ENCODE data around the gene PCDHGA1. TPM values are rescaled to one million over a fixed set of nuclear protein-coding genes. Genes with fewer than 3 reads are reported as not detected.
"Not testable (repeated sequence)": the region's sequence is repeated elsewhere in the genome, so short reads cannot be mapped to it uniquely, and the experiment has no call there.

PCDHGA1 gene
- total RNA-seq, 2 donors from 2014 or later = 0.31 TPM

GRCh38 chr5:141420855-141421488 lies 90.7 kb downstream of the PCDHGA1 start, which contains the start of gene PCDHGA11:
Gene PCDHGA11 (plus strand): TSS chr5:141421051. CDS start chr5:141421228, 177 bp downstream.
- no peak for DNase-seq
- intact Hi-C loops (cut with DNase I, micrococcal nuclease) = no loop called here
- ATAC-seq = no peak

GRCh38 chr5:141421489-141421855 lies 91.2 kb downstream of the PCDHGA1 start:
- DNase-seq (no peak), ATAC-seq (no peak)
- intact Hi-C loops (cut with DNase I, micrococcal nuclease) = no loop called here

GRCh38 chr5:141422742-141423291 lies 92.5 kb downstream of the PCDHGA1 start:
- no peak for ATAC-seq
- no peak for DNase-seq
- intact Hi-C loops (cut with DNase I, micrococcal nuclease) = no loop called here

- intact Hi-C loops (cut with DNase I, micrococcal nuclease) = no loop called here
Measured at GRCh38 chr5:141427783-141428426, 97.6 kb downstream of the PCDHGA1 start.

GRCh38 chr5:141430332-141431113 lies 100.2 kb downstream of the PCDHGA1 start, which contains the start of gene PCDHGA12:
Gene PCDHGA12 (plus strand): TSS chr5:141430507. CDS start chr5:141430760, 253 bp downstream.
- DNase-seq (no peak), ATAC-seq (no peak)
- intact Hi-C loops (cut with DNase I, micrococcal nuclease) = no loop called here

More at GRCh38 chr5:141427783-141428426, 97.6 kb downstream of the PCDHGA1 start:
- DNase-seq (no peak), ATAC-seq (no peak)

GRCh38 chr5:141431286-141431685 lies 101.0 kb downstream of the PCDHGA1 start:
- DNase-seq (no peak), ATAC-seq (no peak)
- intact Hi-C loops (cut with DNase I, micrococcal nuclease) = no loop called here

- intact Hi-C loops (cut with DNase I, micrococcal nuclease); ATAC-seq; DNase-seq: not testable (repeated sequence)
Measured at GRCh38 chr5:141432308-141432707, 102.0 kb downstream of the PCDHGA1 start.

GRCh38 chr5:141432726-141433125 lies 102.4 kb downstream of the PCDHGA1 start:
- intact Hi-C loops (cut with DNase I, micrococcal nuclease); DNase-seq; ATAC-seq: not testable (repeated sequence)

GRCh38 chr5:141434006-141434405 lies 103.7 kb downstream of the PCDHGA1 start:
- no peak for DNase-seq
- intact Hi-C loops (cut with DNase I, micrococcal nuclease) = no loop called here
- ATAC-seq = no peak

- intact Hi-C loops (cut with DNase I, micrococcal nuclease) = no loop called here
- ATAC-seq = no peak
- DNase-seq = no peak
Measured at GRCh38 chr5:141437221-141437620, 106.9 kb downstream of the PCDHGA1 start.

GRCh38 chr5:141439411-141440141 lies 109.3 kb downstream of the PCDHGA1 start:
- intact Hi-C loops (cut with DNase I, micrococcal nuclease) = no loop called here
- ATAC-seq (no peak), DNase-seq (no peak)

GRCh38 chr5:141440341-141440740 lies 110.0 kb downstream of the PCDHGA1 start:
- DNase-seq = no peak
- intact Hi-C loops (cut with DNase I, micrococcal nuclease) = no loop called here
- ATAC-seq = no peak

GRCh38 chr5:141441571-141442170 lies 111.4 kb downstream of the PCDHGA1 start:
- no peak for DNase-seq
- intact Hi-C loops (cut with DNase I, micrococcal nuclease) = no loop called here
- ATAC-seq = no peak

- intact Hi-C loops (cut with DNase I, micrococcal nuclease) = no loop called here
- ATAC-seq (no peak), DNase-seq (no peak)
Measured at GRCh38 chr5:141465351-141465750, 135.0 kb downstream of the PCDHGA1 start.

GRCh38 chr5:141475625-141476131 lies 145.4 kb downstream of the PCDHGA1 start, which contains the start of gene PCDHGC3:
Gene PCDHGC3 (plus strand): TSS chr5:141475966. CDS start chr5:141476117, 151 bp downstream.
- ATAC-seq = peak; percentile 96
- intact Hi-C loops (cut with DNase I, micrococcal nuclease) = loop anchor here in 1 of 2 donors (5.0 kb wide), 1 partner anchor 37 kb away; no protein-coding TSS in a partner anchor
- DNase-seq = peak; percentile 86 to 93

GRCh38 chr5:141476132-141476911 lies 146.0 kb downstream of the PCDHGA1 start:
- ATAC-seq (peak; percentile 58), DNase-seq (peak; percentile 46 to 68)
- intact Hi-C loops (cut with DNase I, micrococcal nuclease) = loop anchor here in 1 of 2 donors (5.0 kb wide), 1 partner anchor 36 kb away; no protein-coding TSS in a partner anchor

- ATAC-seq = no peak
- intact Hi-C loops (cut with DNase I, micrococcal nuclease) = loop anchor here in 1 of 2 donors (5.0 kb wide), 1 partner anchor 35 kb away; no protein-coding TSS in a partner anchor
Measured at GRCh38 chr5:141477044-141477575, 146.8 kb downstream of the PCDHGA1 start.

More at GRCh38 chr5:141477044-141477575, 146.8 kb downstream of the PCDHGA1 start:
- no peak for DNase-seq
